OCI-LY3 (cell line): ENCODE measurements around the gene SKIDA1.

Experiments used
- H2AFZ ChIP-seq: fragments of 200-600, 300-600 bp; shearing (Covaris generic); 2 replicates; pipeline ENCODE4 v1.6.0; 2014; ENCODE audit warnings: antibody characterized with exemption, low read depth, low read length
- H3K27ac ChIP-seq: fragments of 200-600, 300-600 bp; sonication (generic); 2 replicates; pipeline ENCODE4 v1.5.1; 2014; ENCODE audit warnings: mild to moderate bottlenecking, low read length, moderate library complexity, mixed read lengths
- H3K27me3 ChIP-seq: fragments of 200-600, 300-600 bp; sonication (generic); 2 replicates; pipeline ENCODE4 v1.6.1; 2014; ENCODE audit warnings: low read depth, low read length, mixed read lengths
- H3K36me3 ChIP-seq: fragments of 200-600, 300-600 bp; sonication (generic); replicated peaks from 2 replicates; pipeline ENCODE3; 2014; ENCODE audit warnings: low read depth, low read length, mixed read lengths
- H3K4me1 ChIP-seq: fragments of 300-600, 200-600 bp; sonication (generic); 2 replicates; pipeline ENCODE4 v1.6.1; 2014; ENCODE audit warnings: low read length, mixed read lengths
- H3K4me2 ChIP-seq: fragments of 200-600, 300-600 bp; sonication (generic); 2 replicates; pipeline ENCODE4 v1.6.1; 2014; ENCODE audit warnings: low read length, mixed read lengths
- H3K4me3 ChIP-seq: fragments of 300-600, 200-600 bp; sonication (generic); 2 replicates; pipeline ENCODE4 v1.5.1; 2014; ENCODE audit warnings: antibody characterized with exemption, mild to moderate bottlenecking, low read length, moderate library complexity
- H3K79me2 ChIP-seq: fragments of 300-600, 200-600 bp; shearing (Covaris generic); 2 replicates; pipeline ENCODE4 v1.6.1; 2014; ENCODE audit warnings: mild to moderate bottlenecking, low read length, mixed read lengths
- H3K9ac ChIP-seq: fragments of 300-600, 200-600 bp; shearing (Covaris generic); 2 replicates; pipeline ENCODE4 v1.6.0; 2014; ENCODE audit warnings: mild to moderate bottlenecking, low read length, moderate library complexity
- H3K9me3 ChIP-seq: fragments of 200-600, 300-600 bp; shearing (Covaris generic); 2 replicates; pipeline ENCODE4 v1.6.1; 2014; ENCODE audit warnings: low read length, mixed read lengths; ENCODE audit not compliant: insufficient read depth
- H4K20me1 ChIP-seq: fragments of 200-600, 300-600 bp; sonication (generic); 2 replicates; pipeline ENCODE4 v1.6.1; 2016; ENCODE audit warnings: low read length, mixed read lengths; ENCODE audit not compliant: insufficient read depth
- EZH2phosphoT487 ChIP-seq: fragments of 200-600 bp; shearing (Covaris generic); IDR thresholded peaks from 2 replicates; pipeline ENCODE4 v1.6.1; 2018; ENCODE audit warnings: antibody characterized with exemption, mixed run types, low read depth
- TF ChIP-seq, protein P1 (sequence below): fragments of 200-600, 300-600 bp; sonication (generic); IDR thresholded peaks from 2 replicates; pipeline ENCODE4 v1.5.1; 2014; ENCODE audit warnings: antibody characterized with exemption, low read length, low read depth

Gene SKIDA1

DNA sequence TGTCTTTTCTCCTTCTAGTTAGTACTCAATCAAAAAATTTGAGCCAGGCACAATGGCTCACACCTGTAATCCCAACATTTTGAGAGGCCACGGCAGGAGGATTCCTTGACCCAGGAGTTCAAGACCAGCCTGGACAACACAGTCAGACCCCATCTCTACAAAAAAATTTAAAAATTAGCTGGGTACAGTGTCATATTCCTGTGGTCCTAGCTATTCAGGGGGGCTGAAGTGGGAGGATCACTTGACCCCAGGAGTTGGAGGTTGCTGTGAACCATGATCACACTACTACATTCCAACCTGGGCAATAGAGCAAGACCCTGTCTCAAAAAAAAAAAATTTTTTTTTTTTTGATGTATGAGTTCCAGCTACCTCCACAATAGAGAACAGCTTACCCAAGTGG lies 57.8 kb downstream of the SKIDA1 start:
- TF ChIP-seq, protein P1, sequence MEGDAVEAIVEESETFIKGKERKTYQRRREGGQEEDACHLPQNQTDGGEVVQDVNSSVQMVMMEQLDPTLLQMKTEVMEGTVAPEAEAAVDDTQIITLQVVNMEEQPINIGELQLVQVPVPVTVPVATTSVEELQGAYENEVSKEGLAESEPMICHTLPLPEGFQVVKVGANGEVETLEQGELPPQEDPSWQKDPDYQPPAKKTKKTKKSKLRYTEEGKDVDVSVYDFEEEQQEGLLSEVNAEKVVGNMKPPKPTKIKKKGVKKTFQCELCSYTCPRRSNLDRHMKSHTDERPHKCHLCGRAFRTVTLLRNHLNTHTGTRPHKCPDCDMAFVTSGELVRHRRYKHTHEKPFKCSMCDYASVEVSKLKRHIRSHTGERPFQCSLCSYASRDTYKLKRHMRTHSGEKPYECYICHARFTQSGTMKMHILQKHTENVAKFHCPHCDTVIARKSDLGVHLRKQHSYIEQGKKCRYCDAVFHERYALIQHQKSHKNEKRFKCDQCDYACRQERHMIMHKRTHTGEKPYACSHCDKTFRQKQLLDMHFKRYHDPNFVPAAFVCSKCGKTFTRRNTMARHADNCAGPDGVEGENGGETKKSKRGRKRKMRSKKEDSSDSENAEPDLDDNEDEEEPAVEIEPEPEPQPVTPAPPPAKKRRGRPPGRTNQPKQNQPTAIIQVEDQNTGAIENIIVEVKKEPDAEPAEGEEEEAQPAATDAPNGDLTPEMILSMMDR = no peak
- TF ChIP-seq EZH2phosphoT487 = no peak
- no peak overlapping the region for H3K4me2 ChIP-seq
- H3K27ac ChIP-seq = no peak overlapping the region
- no peaks in the 10 kb centered on the region for H3K79me2 ChIP-seq
- no peaks in the 10 kb centered on the region for H3K36me3 ChIP-seq
- H2AFZ ChIP-seq = no peak overlapping the region
- no peaks in the 10 kb centered on the region for H4K20me1 ChIP-seq
- H3K4me1 ChIP-seq = no peaks in the 10 kb centered on the region
- H3K9ac ChIP-seq = no peak overlapping the region
- H3K4me3 ChIP-seq = no peak overlapping the region
- no peaks in the 10 kb centered on the region for H3K9me3 ChIP-seq
- no peaks in the 10 kb centered on the region for H3K27me3 ChIP-seq

DNA sequence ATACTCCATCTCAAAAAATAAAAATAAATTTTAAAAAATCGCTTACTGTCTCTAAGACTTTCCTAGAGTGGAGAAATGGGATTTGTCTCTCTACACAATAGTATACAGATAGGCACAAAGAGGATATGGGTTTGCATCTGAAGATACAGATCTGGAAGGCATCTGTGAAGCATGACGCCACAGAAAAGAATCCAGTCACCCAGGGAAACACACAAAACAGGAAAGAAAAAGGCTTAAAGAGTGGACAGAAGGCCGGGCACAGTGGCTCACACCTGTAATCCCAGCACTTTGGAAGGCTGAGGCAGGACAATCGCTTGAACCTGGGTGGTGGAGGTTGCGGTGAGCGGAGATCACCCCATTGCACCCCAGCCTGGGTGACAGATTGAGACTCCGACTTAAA lies 61.3 kb downstream of the SKIDA1 start:
- H2AFZ ChIP-seq = no peak overlapping the region
- no peaks in the 10 kb centered on the region for H3K36me3 ChIP-seq

More for the DNA sequence above, 61.3 kb downstream of the SKIDA1 start:
- Histone ChIP-seq H3K4me2 (no peak overlapping the region), H3K27ac (no peak overlapping the region), H3K27me3 (no peaks in the 10 kb centered on the region), H3K4me1 (no peaks in the 10 kb centered on the region), H4K20me1 (no peaks in the 10 kb centered on the region), H3K9ac (no peak overlapping the region), H3K9me3 (no peaks in the 10 kb centered on the region), H3K4me3 (no peak overlapping the region), H3K79me2 (no peaks in the 10 kb centered on the region)
- no peak for TF ChIP-seq EZH2phosphoT487
- TF ChIP-seq, protein P1 = no peak
